Thymus (tissue), 11 donors: ENCODE measurements around the gene LENG9. TPM values are rescaled to one million over a fixed set of nuclear protein-coding genes. Genes with fewer than 3 reads are reported as not detected.

Source experiments
- DNase-seq, 9 donors: peaks; one replicate each; pipeline ENCODE4 v3.0.0-alpha.2; 2013; ENCODE audit warnings: low spot score in 9 of 9, low read depth in 6 of 9, missing footprints in 1 of 9
- H3K27ac ChIP-seq, 2 donors: one replicate each; pipeline ENCODE4 v1.5.1; 2013; ENCODE audit warnings: control low read depth in 1 of 2, low read depth in 1 of 2, low read length in 1 of 2, mild to moderate bottlenecking in 1 of 2, moderate library complexity in 1 of 2
- H3K27me3 ChIP-seq, 2 donors: one replicate each; pipeline ENCODE4 v1.5.1; 2013; ENCODE audit warnings: low read length in 1 of 2; ENCODE audit not compliant: control insufficient read depth in 2 of 2, insufficient read depth in 1 of 2
- H3K36me3 ChIP-seq, 2 donors: one replicate each; pipeline ENCODE4 v1.5.1; 2013; ENCODE audit warnings: low read length in 1 of 2, mild to moderate bottlenecking in 1 of 2, moderate library complexity in 1 of 2; ENCODE audit not compliant: control insufficient read depth in 2 of 2, insufficient read depth in 2 of 2
- H3K4me1 ChIP-seq, 2 donors: one replicate each; pipeline ENCODE4 v1.5.1; 2013; ENCODE audit warnings: low read length in 2 of 2; ENCODE audit not compliant: control insufficient read depth in 2 of 2, insufficient read depth in 2 of 2
- H3K4me3 ChIP-seq, 2 donors: one replicate each; pipeline ENCODE4 v1.5.1; 2013; ENCODE audit warnings: low read length in 2 of 2, control low read depth in 1 of 2, mild to moderate bottlenecking in 1 of 2
- H3K9me3 ChIP-seq, 2 donors: one replicate each; pipeline ENCODE4 v1.5.1; 2013; ENCODE audit warnings: low read length in 1 of 2, mild to moderate bottlenecking in 1 of 2; ENCODE audit not compliant: control insufficient read depth in 2 of 2, insufficient read depth in 1 of 2
- WGBS: extraction: QIAGEN DNeasy Blood & Tissue Kit; methylation state at CpG from one replicate; pipeline ENCODE4 v1.1.7; 2013; 5-methylcytosine and 5-hydroxymethylcytosine counted together
- polyA plus RNA-seq: library from polyadenylated mRNA; stranded (reverse); fragments of 200-250 nt; gene quantifications from one replicate; pipeline ENCODE4 v1.2.3, GENCODE V29; 2013
- total RNA-seq: library from RNA; stranded (reverse); fragments of 120-200 nt; gene quantifications from one replicate; pipeline ENCODE4 v1.2.4, GENCODE V29; 2013
- donor health status: healthy.

LENG9 gene
- total and polyA plus RNA-seq, 2 donors = 2.1 to 2.2 TPM

DNA sequence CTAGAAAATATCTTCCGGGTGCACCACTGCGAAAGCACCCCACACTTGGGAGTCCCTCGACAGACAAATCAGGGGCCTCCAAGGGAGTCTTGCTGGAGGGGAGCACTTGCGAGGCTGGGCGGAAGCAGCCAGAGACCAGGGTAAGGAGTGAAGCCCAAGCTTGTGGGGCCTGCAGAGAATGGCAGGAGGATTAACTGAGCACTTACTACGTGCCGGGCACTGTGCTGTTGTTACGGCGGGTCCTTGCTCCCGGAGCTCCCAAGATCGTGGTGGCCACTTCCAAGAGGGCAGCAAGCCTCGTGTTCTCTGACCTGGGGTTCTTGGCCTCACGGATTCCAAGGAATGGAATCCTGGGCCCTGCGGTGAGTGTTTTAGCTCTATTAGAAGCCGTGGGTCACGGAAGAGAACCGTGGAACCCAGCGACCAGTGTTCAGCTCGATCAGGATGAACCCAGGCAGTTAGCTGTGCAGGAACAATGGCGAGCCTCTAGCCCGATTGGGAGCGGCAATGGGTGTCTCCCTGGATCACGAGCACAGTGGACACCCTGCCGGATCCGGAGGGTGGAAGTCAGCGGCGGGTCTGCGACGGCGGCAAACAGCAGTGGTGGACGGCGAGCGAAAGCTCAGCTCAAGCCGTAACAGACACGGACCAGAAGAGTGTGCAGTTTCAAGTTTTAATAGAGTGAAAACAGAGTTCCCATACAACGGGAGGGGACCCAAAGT lies 38.8 kb downstream of the LENG9 start:
- Histone ChIP-seq H3K36me3 (no peaks in the 10 kb centered on the region), H3K27ac (no peak overlapping the region), H3K4me1 (peaks cover 0 to 5% of the 10 kb centered on the region in 2 donors), H3K4me3 (no peak overlapping the region), H3K27me3 (peaks cover 2 to 57% of the 10 kb centered on the region in 2 donors), H3K9me3 (no peaks in the 10 kb centered on the region)
- 94% methylated on average over 36 of the region's 36 CpGs for WGBS
- DNase-seq = no peak

DNA sequence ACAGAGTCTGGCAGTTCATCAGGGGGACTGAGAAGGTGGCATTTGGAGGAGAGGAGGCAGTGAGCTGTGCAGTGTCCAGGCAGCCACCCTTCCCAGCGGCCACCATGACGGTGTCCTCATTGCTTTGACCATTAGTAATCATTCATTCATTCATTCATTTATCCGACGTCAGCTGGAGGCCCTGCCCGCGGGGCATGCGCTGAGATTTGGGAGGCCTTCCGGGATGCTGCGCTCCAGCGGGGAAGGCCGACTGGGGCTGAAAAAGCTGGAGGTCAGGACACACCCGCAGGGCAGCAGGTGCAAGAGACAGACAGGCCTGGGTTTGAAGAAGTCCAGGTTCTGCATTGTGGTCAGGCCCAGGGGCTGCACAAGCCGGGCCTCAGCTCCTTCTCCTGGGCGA lies 39.4 kb downstream of the LENG9 start:
- Histone ChIP-seq H3K36me3 (no peaks in the 10 kb centered on the region), H3K4me3 (no peak overlapping the region), H3K4me1 (peaks cover 0 to 5% of the 10 kb centered on the region in 2 donors), H3K27ac (no peak overlapping the region), H3K27me3 (peaks cover 2 to 57% of the 10 kb centered on the region in 2 donors), H3K9me3 (no peaks in the 10 kb centered on the region)
- DNase-seq = no peak
- 96% methylated on average over 14 of the region's 14 CpGs for WGBS

DNA sequence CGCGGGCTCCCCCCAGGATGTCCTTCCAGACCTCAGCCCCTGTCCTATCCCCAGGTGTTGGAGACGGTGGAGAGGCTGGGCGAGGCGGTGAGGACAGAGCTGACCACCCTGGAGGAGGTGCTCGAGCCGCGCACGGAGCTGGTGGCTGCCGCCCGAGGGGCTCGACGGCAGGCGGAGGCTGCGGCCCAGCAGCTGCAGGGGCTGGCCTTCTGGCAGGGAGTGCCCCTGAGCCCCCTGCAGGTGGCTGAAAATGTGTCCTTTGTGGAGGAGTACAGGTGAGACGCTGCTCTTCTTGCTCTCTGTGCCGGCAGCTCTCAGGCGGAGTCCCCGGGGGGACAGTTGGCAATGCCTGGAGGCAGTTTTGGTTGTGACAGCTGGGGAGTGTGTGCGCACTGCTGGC lies 41.4 kb downstream of the LENG9 start:
- H3K27me3 ChIP-seq = peaks cover 2 to 66% of the 10 kb centered on the region in 2 donors
- H3K36me3 ChIP-seq = no peaks in the 10 kb centered on the region
- no peaks in the 10 kb centered on the region for H3K9me3 ChIP-seq
- no peak overlapping the region for H3K27ac ChIP-seq
- peaks cover 2 to 15% of the 10 kb centered on the region in 2 donors for H3K4me1 ChIP-seq
- no peak overlapping the region for H3K4me3 ChIP-seq
- DNase-seq = no peak
- 87% methylated on average over 20 of the region's 20 CpGs for WGBS

DNA sequence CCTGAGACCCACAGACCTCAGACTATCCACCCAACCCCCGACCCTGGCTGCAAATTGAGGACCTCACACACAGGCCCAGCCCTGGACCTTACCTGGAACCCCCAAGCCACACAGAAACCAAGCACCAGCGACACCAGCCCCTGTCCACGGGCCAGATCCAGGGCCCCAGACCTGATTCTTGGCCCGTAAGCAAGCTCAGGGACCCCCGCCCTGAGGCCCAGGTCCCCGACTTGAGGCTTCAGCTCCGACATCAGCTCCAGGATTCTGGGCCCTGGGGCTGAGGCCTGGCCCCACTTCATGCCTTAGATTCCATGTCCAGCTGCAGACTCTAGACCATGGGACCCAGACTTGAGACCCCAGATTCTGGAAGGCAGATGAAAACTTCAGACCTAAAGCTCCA lies 42.1 kb downstream of the LENG9 start:
- Histone ChIP-seq H3K4me1 (peaks cover 2 to 15% of the 10 kb centered on the region in 2 donors), H3K27ac (no peak overlapping the region), H3K27me3 (peaks cover 4 to 71% of the 10 kb centered on the region in 2 donors), H3K9me3 (no peaks in the 10 kb centered on the region), H3K4me3 (no peak overlapping the region), H3K36me3 (no peaks in the 10 kb centered on the region)
- 94% methylated on average over 7 of the region's 7 CpGs for WGBS
- no peak for DNase-seq

DNA sequence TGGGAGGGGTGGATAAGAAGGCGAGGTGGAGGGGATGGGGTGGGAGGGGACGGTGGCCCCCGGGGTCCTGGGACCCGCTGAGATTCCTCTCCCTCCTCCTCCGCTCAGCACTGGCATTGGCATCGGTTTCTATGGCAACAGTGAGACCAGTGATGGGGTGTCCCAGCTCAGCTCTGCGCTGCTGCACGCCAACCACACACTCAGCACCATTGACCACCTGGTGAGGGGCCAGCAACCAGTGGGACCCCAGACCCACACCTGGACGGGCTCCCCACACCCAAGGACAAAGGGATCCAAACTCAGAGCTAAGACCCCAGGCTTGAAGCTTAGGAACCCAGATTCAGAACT lies 42.4 kb downstream of the LENG9 start:
- Histone ChIP-seq H3K27ac (no peak overlapping the region), H3K4me3 (no peak overlapping the region), H3K36me3 (no peaks in the 10 kb centered on the region), H3K9me3 (no peaks in the 10 kb centered on the region), H3K4me1 (peaks cover 2 to 17% of the 10 kb centered on the region in 2 donors), H3K27me3 (peaks cover 7 to 71% of the 10 kb centered on the region in 2 donors)
- DNase-seq = no peak
- 78% methylated on average over 9 of the region's 9 CpGs for WGBS

DNA sequence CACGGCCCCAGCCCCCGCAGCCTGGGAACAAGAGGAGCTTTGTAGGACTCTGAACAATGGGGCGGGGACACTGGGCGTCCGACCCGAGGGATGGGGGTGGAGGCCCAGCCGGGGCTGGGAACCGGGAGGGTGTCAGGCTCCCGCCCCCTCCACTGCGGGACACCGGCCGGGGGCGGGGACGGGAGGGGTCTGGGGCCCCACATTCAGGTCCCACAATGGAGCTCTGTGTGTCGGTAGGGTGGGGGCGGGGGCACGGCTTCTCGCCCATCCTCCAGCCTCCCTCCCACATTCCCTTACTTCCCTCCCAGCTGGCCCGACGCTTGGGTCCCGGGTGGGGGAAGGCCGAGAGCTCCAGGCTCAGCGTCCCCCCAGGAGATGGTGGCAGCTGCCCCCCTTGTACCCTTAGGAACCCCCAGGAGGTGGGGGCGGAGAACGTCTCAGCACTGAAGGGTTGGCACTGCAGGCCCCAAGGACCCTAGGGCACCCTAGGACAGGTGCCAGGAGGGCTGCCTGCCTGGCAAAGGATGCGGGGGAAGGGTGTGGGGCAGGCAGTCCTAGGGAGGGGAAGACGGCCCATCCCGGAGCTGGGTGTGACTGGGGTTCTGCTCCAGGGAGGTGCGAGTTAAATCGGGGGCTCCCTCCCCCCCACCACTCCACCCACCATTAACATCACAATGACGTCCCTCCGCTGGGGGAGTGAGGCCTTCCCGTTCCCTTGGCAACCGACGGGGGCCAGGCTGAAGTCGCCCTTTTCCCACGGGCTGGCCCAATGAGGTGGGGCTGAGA lies 43.0 kb downstream of the LENG9 start:
- Histone ChIP-seq H3K9me3 (no peaks in the 10 kb centered on the region), H3K4me3 (no peak overlapping the region), H3K27me3 (peaks cover 13 to 74% of the 10 kb centered on the region in 2 donors)

DNA sequence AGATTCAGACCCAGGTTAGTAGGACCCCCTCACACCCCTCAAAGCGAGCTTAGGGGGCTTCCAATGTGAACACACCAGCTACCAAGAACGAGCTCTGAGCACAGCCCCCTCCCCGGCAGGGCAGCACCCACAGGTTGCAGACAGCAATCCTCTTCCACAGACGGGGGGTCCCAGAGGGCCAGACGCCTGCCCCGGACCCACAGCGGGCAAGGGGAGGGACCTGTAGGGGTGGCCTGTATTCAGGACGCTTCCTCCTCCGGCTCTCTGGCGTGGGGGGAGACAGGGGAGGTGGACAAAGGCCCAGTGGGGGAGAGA lies 43.6 kb downstream of the LENG9 start:
- no peak overlapping the region for H3K27ac ChIP-seq
- H3K4me1 ChIP-seq = peaks cover 2 to 17% of the 10 kb centered on the region in 2 donors
- no peak overlapping the region for H3K4me3 ChIP-seq
- H3K27me3 ChIP-seq = peaks cover 18 to 78% of the 10 kb centered on the region in 2 donors
- no peaks in the 10 kb centered on the region for H3K9me3 ChIP-seq
- no peak for DNase-seq
- WGBS = 77% methylated on average over 10 of the region's 10 CpGs
- no peaks in the 10 kb centered on the region for H3K36me3 ChIP-seq

More for the DNA sequence above, 43.0 kb downstream of the LENG9 start:
- 61% methylated on average over 37 of the region's 37 CpGs for WGBS
- Histone ChIP-seq H3K4me1 (peaks cover 2 to 17% of the 10 kb centered on the region in 2 donors), H3K36me3 (no peaks in the 10 kb centered on the region), H3K27ac (no peak overlapping the region)
- no peak for DNase-seq

DNA sequence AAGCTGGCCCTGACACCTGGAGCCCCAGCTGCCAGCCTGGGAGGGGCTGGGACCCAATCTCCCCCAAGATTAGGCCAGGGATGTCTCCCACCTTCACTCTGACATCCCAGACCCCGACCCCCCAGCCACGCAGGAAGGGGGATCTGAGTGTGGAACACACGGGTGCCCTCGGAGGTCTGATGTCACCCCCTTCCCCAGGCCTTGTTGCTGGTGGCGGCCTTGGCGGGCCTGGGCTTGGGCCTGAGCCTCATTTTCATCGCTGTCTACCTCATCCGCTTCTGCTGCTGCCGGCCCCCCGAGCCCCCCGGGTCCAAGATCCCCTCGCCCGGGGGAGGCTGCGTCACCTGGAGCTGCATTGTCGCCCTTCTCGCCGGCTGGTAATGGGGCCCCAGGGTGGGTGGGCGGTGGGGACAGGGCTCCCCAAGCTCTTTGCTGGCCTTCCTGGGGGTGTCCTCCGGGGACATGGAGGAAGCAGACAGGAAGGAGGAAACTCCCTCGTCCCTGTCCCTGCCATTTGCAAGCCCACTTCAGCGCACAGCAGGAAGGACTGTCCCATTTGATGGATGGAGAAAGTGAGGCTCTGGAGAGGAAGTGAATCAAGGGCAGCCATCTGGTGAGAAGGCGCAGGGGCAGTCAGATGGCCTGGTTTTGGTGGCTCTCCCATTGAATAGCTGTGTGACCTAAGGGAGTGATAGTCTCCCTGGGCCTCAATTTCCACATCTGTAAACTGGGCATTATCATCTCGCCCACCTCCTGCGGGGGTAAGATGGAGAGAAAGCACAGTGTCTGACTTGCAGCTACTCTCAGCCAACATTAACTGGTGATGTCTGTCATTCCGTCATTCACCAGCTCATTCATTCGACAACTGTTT lies 44.4 kb downstream of the LENG9 start:
- no peaks in the 10 kb centered on the region for H3K36me3 ChIP-seq
- DNase-seq = no peak
- H3K27me3 ChIP-seq = peaks cover 25 to 83% of the 10 kb centered on the region in 2 donors
- H3K4me1 ChIP-seq = peaks cover 2 to 17% of the 10 kb centered on the region in 2 donors
- whole genome bisulfite sequencing = 93% methylated on average over 26 of the region's 26 CpGs
- H3K9me3 ChIP-seq = no peaks in the 10 kb centered on the region
- H3K27ac ChIP-seq = no peak overlapping the region
- H3K4me3 ChIP-seq = no peak overlapping the region
